Esophagus muscularis mucosa (tissue), 4 donors: ENCODE results near the gene AKAP14. TPM values are rescaled to one million over a fixed set of nuclear protein-coding genes. Genes with fewer than 3 reads are reported as not detected.
"Not testable (repeated sequence)": the region's sequence is repeated elsewhere in the genome, so short reads cannot be mapped to it uniquely, and the experiment has no call there.

Experiments used
- DNase-seq: peaks from one replicate; pipeline ENCODE4 v3.0.0-alpha.2; 2017; ENCODE audit errors: extremely low spot score
- H3K27ac ChIP-seq, 4 donors: fragments of 200-600 bp; sonication (generic); replicated peaks in 1 of 4; 1 replicate in 3 of 4; 2 replicates in 1 of 4; pipeline ENCODE4 v1.5.1; 2016 to 2019; ENCODE audit warnings: mild to moderate bottlenecking in 1 of 4
- H3K27me3 ChIP-seq, 4 donors: fragments of 200-600 bp; sonication (generic); one replicate each; pipeline versions ENCODE4 v1.5.1 to v1.6.0; 2016 to 2019
- H3K36me3 ChIP-seq, 4 donors: fragments of 200-600 bp; sonication (generic); one replicate each; pipeline ENCODE4 v1.5.1; 2016 to 2019
- H3K4me1 ChIP-seq, 4 donors: fragments of 200-600 bp; sonication (generic); one replicate each; pipeline ENCODE4 v1.5.1; 2016 to 2019
- H3K4me3 ChIP-seq, 4 donors: fragments of 200-600 bp; sonication (generic); 1 replicate in 2 of 4; 2 replicates in 2 of 4; pipeline ENCODE4 v1.5.1; 2016 to 2019; ENCODE audit warnings: mild to moderate bottlenecking in 4 of 4, moderate library complexity in 1 of 4
- H3K9me3 ChIP-seq, 4 donors: fragments of 200-600 bp; sonication (generic); 1 replicate in 3 of 4; 2 replicates in 1 of 4; pipeline ENCODE4 v1.5.1; 2016 to 2019
- CTCF ChIP-seq, 3 experiments: fragments of 200-600 bp in 2 of 3; fragments of 450-650 bp in 1 of 3; sonication (generic) in 2 of 3; IDR thresholded peaks; one replicate each; pipeline ENCODE4 v1.5.1; 2017 to 2019; ENCODE audit warnings: antibody characterized with exemption in 3 of 3, mild to moderate bottlenecking in 2 of 3, moderate library complexity in 1 of 3
- EP300 ChIP-seq: sonication (generic); formaldehyde crosslinking; IDR thresholded peaks from one replicate; pipeline ENCODE4 v1.6.1; 2017; ENCODE audit warnings: antibody characterized with exemption
- POLR2A ChIP-seq: fragments of 450-650 bp; IDR thresholded peaks from one replicate; pipeline ENCODE4 v1.6.1; 2017; ENCODE audit warnings: antibody characterized with exemption, moderate library complexity, mild to moderate bottlenecking, low read depth
- POLR2AphosphoS5 ChIP-seq, 2 donors: sonication (generic); formaldehyde crosslinking; IDR thresholded peaks; one replicate each; pipeline ENCODE4 v1.6.1; 2017; ENCODE audit warnings: antibody characterized with exemption in 2 of 2
- WGBS: methylation state at CpG from one replicate; pipeline ENCODE4 v1.1.5; 2018; 5-methylcytosine and 5-hydroxymethylcytosine counted together
- intact Hi-C: fragments of 100-400 bp; cut with DNase I; formaldehyde crosslinking; loops from one replicate; pipeline ENCODE4 v1.15.1; 2023
- total RNA-seq, 4 donors: library from RNA; depleted of rRNA; stranded (reverse); fragments of >200 nt; gene quantifications; one replicate each; pipeline versions ENCODE4 v1.1.0 to v1.2.1, GENCODE V29; 2016

The AKAP14 gene
- total RNA-seq, 4 donors from 2014 or later = not detected

GRCh38 chrX:119943185-119943988, 47.7 kb downstream of the AKAP14 start, which contains the start of gene NKAP:
NKAP (minus strand) TSS chrX:119943751; CDS start chrX:119943605, 146 bp downstream.
- intact Hi-C loops = loop anchor here (10.0 kb wide), 1 partner anchor 301 kb away; no protein-coding TSS in a partner anchor
- peak within 1 kb of the TSS; percentile 56 to 78 (median 70) for H3K4me3 ChIP-seq
- H3K4me1 ChIP-seq = peaks cover 4 to 23% (median 20%) of the 10 kb centered on the region in 4 donors
- no peaks in the 10 kb centered on the region for H3K9me3 ChIP-seq
- peak within 1 kb of the TSS; percentile 74 to 90 (median 88) for H3K27ac ChIP-seq
- TF ChIP-seq POLR2A (no peak), EP300 (no peak), POLR2AphosphoS5 (IDR thresholded peaks at IDR 0.05) (peak; percentile 77 to 82), CTCF (IDR thresholded peaks at IDR 0.05) (peak in 1 of 3 experiments; percentile 17)
- H3K36me3 ChIP-seq = no peaks in the 10 kb centered on the region
- peak; percentile 94 for DNase-seq
- WGBS = 37% methylated on average over 43 of the region's 59 CpGs
- H3K27me3 ChIP-seq = no peaks in the 10 kb centered on the region

- Histone ChIP-seq H3K4me1 (peaks cover 4 to 23% (median 20%) of the 10 kb centered on the region in 4 donors), H3K9me3 (no peaks in the 10 kb centered on the region), H3K27ac (no peak overlapping the region), H3K27me3 (no peaks in the 10 kb centered on the region), H3K36me3 (no peaks in the 10 kb centered on the region), H3K4me3 (no peak overlapping the region)
- no peak for DNase-seq
- WGBS = 70% methylated on average over 6 of the region's 6 CpGs
- no peak for TF ChIP-seq CTCF (IDR thresholded peaks at IDR 0.05)
- no peak for TF ChIP-seq POLR2A
- TF ChIP-seq POLR2AphosphoS5 (IDR thresholded peaks at IDR 0.05) = no peak
- TF ChIP-seq EP300 = no peak
- intact Hi-C loops = loop anchor here (10.0 kb wide), 1 partner anchor 299 kb away; no protein-coding TSS in a partner anchor
Observed at GRCh38 chrX:119945481-119945880, 49.8 kb downstream of the AKAP14 start.

GRCh38 chrX:119948381-119948780, 52.7 kb downstream of the AKAP14 start:
- Histone ChIP-seq H3K4me1 (peaks cover 0 to 7% (median 2%) of the 10 kb centered on the region in 4 donors), H3K9me3 (no peaks in the 10 kb centered on the region), H3K27ac (no peak overlapping the region), H3K4me3 (no peak overlapping the region), H3K27me3 (no peaks in the 10 kb centered on the region), H3K36me3 (no peaks in the 10 kb centered on the region)
- no peak for TF ChIP-seq POLR2AphosphoS5 (IDR thresholded peaks at IDR 0.05)
- no peak for TF ChIP-seq CTCF (IDR thresholded peaks at IDR 0.05)
- TF ChIP-seq EP300 = no peak
- TF ChIP-seq POLR2A = no peak
- 77% methylated on average over 5 of the region's 5 CpGs for WGBS
- DNase-seq = no peak
- intact Hi-C loops = loop anchor here (10.0 kb wide), 1 partner anchor 296 kb away; no protein-coding TSS in a partner anchor

GRCh38 chrX:119954374-119954773, 58.7 kb downstream of the AKAP14 start:
- WGBS = 61% methylated on average over 3 of the region's 3 CpGs
- intact Hi-C loops = no loop called here
- no peak overlapping the region for H3K27ac ChIP-seq

GRCh38 chrX:119955807-119956570, 60.3 kb downstream of the AKAP14 start:
- H3K27ac ChIP-seq, H3K27me3 ChIP-seq, intact Hi-C loops, H3K9me3 ChIP-seq, H3K36me3 ChIP-seq, DNase-seq, H3K4me3 ChIP-seq, H3K4me1 ChIP-seq: not testable (repeated sequence)
- 85% methylated on average over 14 of the region's 21 CpGs for WGBS

More at GRCh38 chrX:119954374-119954773, 58.7 kb downstream of the AKAP14 start:
- DNase-seq = no peak
- Histone ChIP-seq H3K9me3 (no peaks in the 10 kb centered on the region), H3K36me3 (no peaks in the 10 kb centered on the region), H3K27me3 (no peaks in the 10 kb centered on the region), H3K4me3 (no peak overlapping the region), H3K4me1 (no peaks in the 10 kb centered on the region)
- no peak for TF ChIP-seq POLR2AphosphoS5 (IDR thresholded peaks at IDR 0.05)
- TF ChIP-seq CTCF (IDR thresholded peaks at IDR 0.05) = no peak
- no peak for TF ChIP-seq EP300
- no peak for TF ChIP-seq POLR2A
